HepG2 (cell line): ENCODE data around the gene SLA2. TPM values are rescaled to one million over a fixed set of nuclear protein-coding genes. Genes with fewer than 3 reads are reported as not detected.

ENCODE experiments used
- ARNT ChIP-seq: fragments of 450-650 bp; IDR thresholded peaks from 2 replicates; pipeline ENCODE4 v1.6.1; 2017
- BATF2 ChIP-seq: sonication (generic); formaldehyde crosslinking; IDR thresholded peaks from 2 replicates; pipeline ENCODE4 v1.8.0; 2022; ENCODE audit warnings: mild to moderate bottlenecking, missing genetic modification reagents, moderate library complexity
- BRF2 ChIP-seq: sonication (generic); formaldehyde crosslinking; IDR thresholded peaks from 2 replicates; pipeline ENCODE4 v1.8.1; 2022; ENCODE audit warnings: mild to moderate bottlenecking, missing genetic modification reagents
- CBX2 ChIP-seq, 2 experiments: fragments of 200-600 bp in 1 of 2; sonication (generic); formaldehyde crosslinking in 1 of 2; IDR thresholded peaks; 2 replicates each; pipeline versions ENCODE4 v1.7.0 to v1.8.1; 2018 to 2022; ENCODE audit warnings: low read depth in 2 of 2, low read length in 1 of 2, mild to moderate bottlenecking in 1 of 2, missing genetic modification reagents in 1 of 2
- CCAR2 ChIP-seq: fragments of 200-400 bp; formaldehyde crosslinking; optimal IDR thresholded peaks from 2 replicates; pipeline ENCODE3; 2018; ENCODE audit warnings: low read depth, mild to moderate bottlenecking, low read length, moderate library complexity
- DDIT3 ChIP-seq: sonication (generic); formaldehyde crosslinking; IDR thresholded peaks from 2 replicates; pipeline ENCODE4 v1.4.0; 2020; ENCODE audit warnings: mild to moderate bottlenecking, missing genetic modification reagents
- ELF1 ChIP-seq: sonication (generic); formaldehyde crosslinking; IDR thresholded peaks from 2 replicates; pipeline ENCODE4 v1.4.0; 2020; ENCODE audit warnings: missing genetic modification reagents
- FOSL1 ChIP-seq: sonication (generic); formaldehyde crosslinking; IDR thresholded peaks from 2 replicates; pipeline ENCODE4 v1.9.0; 2021; ENCODE audit warnings: missing genetic modification reagents, borderline replicate concordance
- HMGA1 ChIP-seq: sonication (generic); formaldehyde crosslinking; conservative IDR thresholded peaks from 2 replicates; pipeline ENCODE4 v1.4.0; 2020; ENCODE audit warnings: missing genetic modification reagents
- MLLT10 ChIP-seq: sonication (generic); formaldehyde crosslinking; IDR thresholded peaks from 2 replicates; pipeline ENCODE4 v1.4.0; 2020; ENCODE audit warnings: missing genetic modification reagents
- SP5 ChIP-seq: IDR thresholded peaks from 2 replicates; pipeline ENCODE4 v1.6.1; 2016; ENCODE audit warnings: low read depth, borderline replicate concordance
- SRSF1 ChIP-seq: fragments of 200-400 bp; formaldehyde crosslinking; optimal IDR thresholded peaks from 2 replicates; pipeline ENCODE3; 2017; ENCODE audit warnings: mild to moderate bottlenecking, low read depth, low read length, moderate library complexity
- SYNCRIP ChIP-seq: fragments of 200-400 bp; formaldehyde crosslinking; IDR thresholded peaks from 2 replicates; pipeline ENCODE4 v1.6.1; 2018; ENCODE audit warnings: mild to moderate bottlenecking, low read depth, low read length; ENCODE audit not compliant: insufficient read depth
- TAF1 ChIP-seq: sonication (generic); formaldehyde crosslinking; IDR thresholded peaks from 2 replicates; pipeline ENCODE4 v1.4.0; 2020; ENCODE audit warnings: missing genetic modification reagents
- TGIF2 ChIP-seq: IDR thresholded peaks from 2 replicates; pipeline ENCODE4 v1.6.1; 2016; ENCODE audit warnings: control low read depth, missing compliant biosample characterization
- TMF1 ChIP-seq: sonication (generic); formaldehyde crosslinking; IDR thresholded peaks from 2 replicates; pipeline ENCODE4 v1.8.1; 2022; ENCODE audit warnings: low read depth, missing genetic modification reagents
- ZNF546 ChIP-seq: sonication (generic); formaldehyde crosslinking; conservative IDR thresholded peaks from 2 replicates; pipeline ENCODE4 v1.8.1; 2023; ENCODE audit warnings: mild to moderate bottlenecking, missing genetic modification reagents
- ZNF552 ChIP-seq: sonication (generic); formaldehyde crosslinking; IDR thresholded peaks from 2 replicates; pipeline ENCODE4 v1.9.0; 2022; ENCODE audit warnings: missing genetic modification reagents, mild to moderate bottlenecking, borderline replicate concordance
- ZNF577 ChIP-seq: sonication (generic); formaldehyde crosslinking; IDR thresholded peaks from 2 replicates; pipeline ENCODE4 v1.4.0; 2020; ENCODE audit warnings: mild to moderate bottlenecking, low read depth, missing genetic modification reagents, borderline replicate concordance
- ZNF605 ChIP-seq: sonication (generic); formaldehyde crosslinking; IDR thresholded peaks from 2 replicates; pipeline ENCODE4 v1.8.0; 2022; ENCODE audit warnings: mild to moderate bottlenecking, missing genetic modification reagents
- ZNF841 ChIP-seq: sonication (generic); formaldehyde crosslinking; IDR thresholded peaks from 2 replicates; pipeline ENCODE4 v1.8.1; 2023; ENCODE audit warnings: missing genetic modification reagents, borderline replicate concordance
- polyA plus RNA-seq, 8 experiments: library from polyadenylated mRNA; depleted of rRNA in 3 of 8; stranded (reverse) in 7 of 8; unstranded in 1 of 8; fragments of >200 nt; fragmentation: Illumina TruSeq in 4 of 8; extraction: Trizol in 4 of 8; gene quantifications; 2 replicates each; pipeline versions ENCODE4 v1.2.1 to v1.2.3, GENCODE V29; 2011 to 2016; ENCODE audit warnings: low read depth in 4 of 8, missing spikeins in 1 of 8, mixed read lengths in 1 of 8; ENCODE audit not compliant: insufficient read depth in 1 of 8
- total RNA-seq, 5 experiments: library from RNA; depleted of rRNA; stranded (reverse); fragments of >200 nt; fragmentation: Illumina TruSeq; extraction: Trizol; gene quantifications; 2 replicates each; pipeline ENCODE4 v1.2.3, GENCODE V29; 2016; ENCODE audit warnings: low read depth in 1 of 5

The SLA2 gene
- total and polyA plus RNA-seq, 2 of the 13 experiments (the other 11 are each of a cell fraction or from before 2014, with no cell fraction given) = 1.6 to 3.6 TPM

GRCh38 chr20:36572701-36573102 lies 73.3 kb downstream of the SLA2 start (continued):
- TF ChIP-seq ZNF841 (no peak), SRSF1 (no peak), SP5 (no peak), DDIT3 (CRISPR knock-in tag) (no peak), BRF2 (CRISPR knock-in tag) (no peak; the same call in 1 of the 2 replicates), ZNF605 (CRISPR knock-in tag) (no peak), CBX2 (IDR thresholded peaks at IDR 0.05; ENCODE audit: low read depth, low read length) (no peak), CBX2 (CRISPR knock-in tag; IDR thresholded peaks at IDR 0.05; ENCODE audit: low read depth) (no peak), ZNF546 (CRISPR knock-in tag) (no peak), FOSL1 (CRISPR knock-in tag) (no peak), CCAR2 (no peak), TGIF2 (CRISPR knock-in tag) (peak; percentile 9; the same call in 1 of the 2 replicates), HMGA1 (CRISPR knock-in tag) (no peak), SYNCRIP (no peak), ARNT (no peak), ELF1 (CRISPR knock-in tag) (no peak), TAF1 (no peak), ZNF577 (no peak), BATF2 (CRISPR knock-in tag) (no peak), ZNF552 (CRISPR knock-in tag) (no peak), TMF1 (no peak), MLLT10 (no peak)
- TF ChIP-seq, all 625 proteins: peak for 56
